Fibroblast of skin of back (primary cell): ENCODE results near the gene C22orf23.
"Not testable (repeated sequence)": the region's sequence is repeated elsewhere in the genome, so short reads cannot be mapped to it uniquely, and the experiment has no call there.

ENCODE experiments used
- DNase-seq: peaks from one replicate; pipeline ENCODE4 v3.0.0-alpha.2; 2013

C22orf23 gene

GRCh38 chr22:37982151-37982785 is 28.9 kb upstream of the C22orf23 start:
- DNase-seq, result no peak

- no peak for DNase-seq
Measured at GRCh38 chr22:37981282-37982011, 28.0 kb upstream of the C22orf23 start.

GRCh38 chr22:37979782-37980181 is 26.4 kb upstream of the C22orf23 start:
- DNase-seq, result no peak

GRCh38 chr22:37976547-37976946 is 23.1 kb upstream of the C22orf23 start:
- DNase-seq, result no peak

DNA sequence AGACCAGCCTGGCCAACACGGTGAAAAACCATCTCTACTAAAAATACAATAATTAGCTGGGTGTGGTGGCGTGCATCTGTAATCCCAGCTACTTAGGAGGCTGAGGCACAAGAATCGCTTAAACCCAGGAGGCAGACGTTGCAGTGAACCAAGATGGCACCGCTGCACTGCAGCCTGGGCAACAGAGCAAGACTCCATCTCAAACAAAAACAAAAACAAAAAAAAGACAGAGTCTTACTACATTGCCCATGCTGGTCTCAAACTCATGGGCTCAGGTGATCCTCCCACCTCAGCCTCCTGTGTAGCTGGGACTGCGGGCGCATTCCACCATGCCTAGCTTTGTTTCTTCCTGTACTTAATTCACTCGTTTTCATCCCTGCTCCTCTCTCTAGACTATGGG is 22.6 kb upstream of the C22orf23 start:
- DNase-seq, result not testable (repeated sequence)

DNA sequence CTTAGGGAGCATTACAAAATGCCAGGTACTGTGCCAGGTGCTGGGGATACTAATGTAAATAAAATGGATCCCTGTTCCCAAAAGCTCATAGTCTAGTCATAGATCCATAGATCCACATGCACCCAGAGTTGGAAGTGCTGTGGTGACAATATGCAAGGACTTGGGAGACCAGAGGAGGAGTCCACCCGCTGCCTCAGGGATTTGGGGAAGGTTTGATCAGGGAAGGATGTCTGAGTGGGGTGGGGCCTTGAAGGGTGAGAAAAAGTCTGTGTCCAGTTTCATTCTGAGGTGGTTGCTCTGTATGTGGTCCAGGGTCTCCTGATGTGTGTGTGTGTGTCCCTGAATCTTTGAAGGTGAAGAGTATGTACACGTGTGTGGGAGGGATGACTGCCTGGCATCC is 21.8 kb upstream of the C22orf23 start:
- DNase-seq, result no peak

- DNase-seq, result no peak
Measured at GRCh38 chr22:37973271-37974170, 20.1 kb upstream of the C22orf23 start.

- no peak for DNase-seq
Measured at GRCh38 chr22:37972527-37972926, 19.1 kb upstream of the C22orf23 start.

DNA sequence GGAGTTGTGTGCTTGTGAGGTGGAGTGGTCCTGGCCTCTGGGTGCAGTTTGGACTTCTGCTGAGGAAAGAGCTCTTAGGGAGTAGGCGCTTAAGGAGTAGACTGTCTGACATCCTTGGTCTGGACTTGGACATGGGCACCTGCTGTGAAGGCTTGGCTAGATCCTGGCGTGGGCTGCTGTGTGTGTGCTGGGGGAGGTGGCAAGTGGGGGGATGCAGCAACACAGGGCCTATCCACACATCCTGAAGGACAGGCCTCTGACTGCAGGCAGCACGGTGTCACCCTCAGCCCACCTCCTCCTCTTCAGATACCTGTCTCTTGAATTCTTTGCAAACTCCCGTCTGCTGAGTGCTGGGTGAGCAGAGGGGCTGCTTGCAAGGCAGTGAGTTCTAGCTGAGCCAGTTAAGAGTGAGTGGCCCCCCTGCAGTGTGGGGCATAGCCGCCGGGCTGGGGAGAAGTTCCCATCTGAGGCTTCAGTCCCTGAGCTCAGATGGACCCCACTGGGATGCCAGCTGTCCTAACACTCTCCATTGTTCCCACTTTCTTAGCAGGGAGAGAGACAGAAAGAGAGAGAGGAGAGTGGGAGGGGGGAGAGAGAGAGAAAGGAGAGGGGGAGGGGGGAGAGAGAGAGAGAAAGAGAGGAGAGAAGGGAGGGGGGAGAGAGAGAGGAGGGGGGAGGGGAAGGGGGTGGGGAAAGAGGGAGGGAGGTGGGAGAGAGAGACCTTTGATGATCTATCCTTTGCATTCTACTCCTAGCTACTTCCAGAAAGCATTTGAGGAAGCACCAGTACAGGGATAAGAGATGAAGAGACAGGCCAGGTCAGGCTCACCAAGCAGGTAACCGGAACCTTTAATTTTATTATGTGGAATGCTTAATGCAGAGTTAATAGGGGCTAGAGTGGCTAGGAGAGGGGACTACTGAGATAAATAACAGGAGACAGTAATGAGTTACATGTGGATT is 18.4 kb upstream of the C22orf23 start:
- no peak for DNase-seq

DNA sequence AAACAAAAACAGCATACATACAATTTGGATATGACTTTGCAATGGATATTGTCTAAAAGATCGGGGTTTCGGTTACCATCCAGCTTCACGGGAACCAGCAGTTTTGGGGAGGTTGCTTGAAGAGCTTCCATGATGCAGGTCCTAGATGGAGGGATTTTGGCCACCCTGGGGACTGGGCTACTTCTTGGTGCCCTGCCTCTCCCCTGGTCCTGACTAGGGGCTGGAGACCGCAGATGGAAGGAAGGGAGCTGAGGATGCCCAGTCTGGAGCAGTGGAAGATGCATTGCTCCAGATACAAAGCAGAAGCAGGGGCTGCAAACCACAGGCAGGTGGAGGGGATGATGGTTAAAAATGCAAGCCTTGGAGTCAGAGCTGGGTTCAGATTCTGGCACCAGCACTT is 17.5 kb upstream of the C22orf23 start:
- DNase-seq, result no peak

GRCh38 chr22:37968452-37969251 is 15.3 kb upstream of the C22orf23 start:
- no peak for DNase-seq

DNA sequence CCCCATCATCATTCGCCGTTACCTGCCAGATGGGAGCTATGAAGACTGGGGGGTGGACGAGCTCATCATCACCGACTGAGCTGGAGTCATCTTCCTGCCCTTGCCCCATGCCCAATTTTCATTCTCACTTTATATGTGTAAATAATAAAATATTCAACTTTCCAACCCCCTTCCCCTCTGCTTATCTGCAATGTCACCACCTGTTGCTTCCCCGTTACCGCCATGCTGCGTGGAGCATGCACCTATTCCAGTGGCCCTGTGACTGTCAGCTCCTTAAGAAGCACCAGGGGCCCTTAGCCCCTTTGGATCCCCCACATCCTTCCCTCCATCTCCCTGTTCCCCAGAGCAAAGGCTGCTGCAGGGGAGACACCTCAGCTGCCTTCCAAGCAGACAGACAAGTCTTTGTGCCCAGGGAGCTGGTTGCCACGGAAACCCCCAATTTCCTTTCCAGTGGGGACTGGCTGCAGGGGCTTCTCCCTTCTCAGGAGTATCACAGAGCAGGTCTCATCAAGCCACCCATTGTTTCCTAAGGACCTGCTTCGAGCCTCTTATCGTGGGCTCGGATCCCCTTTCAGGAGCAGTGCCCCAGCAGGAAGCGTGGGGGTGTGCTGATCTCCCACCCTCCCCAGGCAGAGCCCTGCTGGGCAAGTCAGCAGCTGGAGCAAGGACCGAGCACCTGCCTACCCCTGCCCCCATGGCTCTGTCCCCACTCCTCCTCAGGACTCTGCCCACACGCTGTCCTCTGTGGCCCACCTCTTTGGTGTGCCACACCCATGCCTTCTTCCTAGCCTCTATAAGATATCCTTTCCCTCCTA is 14.4 kb upstream of the C22orf23 start:
- no peak for DNase-seq

DNA sequence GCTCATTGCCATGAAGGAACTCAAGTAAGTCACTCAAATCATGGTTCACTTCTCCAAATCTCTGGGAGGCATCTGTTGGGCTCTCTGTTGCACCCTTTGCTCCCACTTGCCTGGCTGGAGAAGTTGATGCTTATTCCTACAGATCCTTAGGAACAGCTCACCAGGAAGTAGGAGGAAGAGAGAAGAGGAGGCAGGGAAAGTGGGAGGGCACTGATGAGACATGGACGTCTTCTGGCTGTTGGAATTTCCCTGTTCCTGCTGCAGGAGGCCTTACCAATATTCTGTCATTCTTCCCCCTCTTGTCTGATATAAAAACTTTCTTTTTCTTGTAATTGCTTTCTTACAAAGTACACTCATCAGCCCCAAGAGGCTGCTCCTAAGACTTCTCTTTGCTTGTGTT is 13.7 kb upstream of the C22orf23 start:
- DNase-seq, result no peak

- DNase-seq, result peak; percentile 31
Measured at GRCh38 chr22:37965940-37966664, 12.7 kb upstream of the C22orf23 start.

DNA sequence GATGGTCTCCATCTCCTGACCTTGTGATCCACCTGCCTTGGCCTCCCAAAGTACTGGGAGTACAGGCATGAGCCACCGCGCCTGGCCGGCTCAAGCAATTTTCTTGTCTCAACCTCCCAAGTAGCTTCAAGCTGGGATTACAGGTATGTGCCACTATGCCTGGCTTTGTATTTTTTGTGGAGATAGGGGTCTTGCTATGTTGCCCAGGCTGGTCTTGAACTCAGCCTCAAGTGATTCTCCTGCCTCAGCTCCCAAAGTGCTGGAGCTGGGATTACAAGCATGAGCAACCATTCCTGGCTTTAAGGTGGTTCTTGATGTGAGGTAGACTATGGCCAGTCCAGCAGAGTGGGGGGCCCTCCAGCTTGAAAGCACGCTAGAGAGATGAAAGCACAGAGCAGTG is 7.7 kb upstream of the C22orf23 start:
- DNase-seq, result no peak

DNA sequence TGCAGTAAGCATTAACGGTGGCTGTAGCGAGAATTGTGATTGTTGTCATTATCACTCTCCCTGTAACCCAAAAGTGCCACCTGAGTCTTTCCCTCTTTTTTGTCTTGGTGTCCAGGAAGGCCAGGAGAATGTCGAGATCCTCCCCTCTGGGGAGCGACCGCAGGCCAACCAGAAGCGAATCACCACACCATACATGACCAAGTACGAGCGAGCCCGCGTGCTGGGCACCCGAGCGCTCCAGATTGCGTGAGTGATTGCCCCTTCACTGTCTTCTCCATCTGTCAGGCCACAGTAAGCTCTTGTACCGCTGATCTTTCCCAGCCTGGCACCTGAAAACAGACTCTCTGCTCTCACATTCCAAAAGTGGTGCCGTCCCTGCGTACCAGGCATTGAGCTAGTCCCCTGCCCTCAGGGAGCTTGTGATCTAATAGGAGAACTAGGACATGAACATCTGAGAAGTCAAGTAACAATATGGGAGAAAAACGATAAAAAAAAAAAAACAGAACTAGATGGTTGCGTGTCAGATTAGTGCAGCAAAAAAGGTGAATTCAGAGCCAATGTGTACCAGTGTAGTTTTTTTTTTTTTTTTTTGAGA is 5.9 kb upstream of the C22orf23 start:
- DNase-seq, result no peak

DNA sequence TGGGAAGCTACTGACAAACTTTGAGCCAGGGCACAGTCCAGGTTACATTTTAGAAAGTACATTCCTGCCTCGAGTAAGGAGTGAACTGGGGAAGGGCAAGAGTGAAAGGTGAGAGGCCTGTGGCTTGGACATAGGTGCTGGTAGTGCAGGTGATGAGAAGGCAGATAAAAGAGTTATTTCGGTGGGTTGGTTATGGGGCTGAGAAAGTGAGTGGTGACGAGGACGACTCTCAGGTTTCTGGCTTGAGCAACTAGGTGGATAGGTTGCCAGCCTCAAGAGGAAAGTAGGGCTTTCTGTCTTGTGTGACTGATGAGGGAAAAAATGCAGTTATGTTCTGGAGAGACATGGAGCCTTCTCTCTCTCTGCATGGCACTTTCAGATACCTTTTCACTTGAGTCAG is 3.8 kb upstream of the C22orf23 start:
- DNase-seq, result no peak

- not testable (repeated sequence) for DNase-seq
Measured at GRCh38 chr22:37955825-37956397, 2.5 kb upstream of the C22orf23 start.

DNA sequence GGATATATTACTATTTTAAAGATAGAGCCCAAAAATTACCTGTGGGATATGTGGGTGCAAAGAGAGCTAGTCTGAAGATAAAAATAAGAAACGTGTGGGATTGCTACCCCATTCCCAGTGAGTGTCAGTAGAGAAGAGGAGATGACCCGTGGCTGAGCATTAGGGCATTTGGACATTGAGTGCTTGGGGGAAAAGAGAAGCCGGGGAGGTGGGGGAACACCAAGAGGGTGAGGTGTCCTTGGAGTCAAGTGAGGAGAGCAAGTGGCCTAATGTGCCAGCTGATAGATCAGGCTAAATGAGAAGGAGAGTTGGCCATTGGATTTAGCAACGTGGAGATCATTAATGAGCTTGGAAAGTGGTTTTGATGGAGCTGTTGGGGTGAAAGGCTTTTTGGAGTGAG is 1.3 kb upstream of the C22orf23 start:
- DNase-seq, result no peak
